ENCODE data around the gene TFPI.

Gene TFPI

GRCh38 chr2:187545238-187545751, 8.9 kb downstream of the TFPI start:
- Histone ChIP-seq H3K9me3 (ENCODE audit: control insufficient read depth, insufficient read depth, low read length) (no peaks in the 10 kb centered on the region), H3K4me3 (ENCODE audit: low read length) (no peak overlapping the region), H3K27ac (ENCODE audit: low read depth, low read length) (no peak overlapping the region), H3K79me2 (ENCODE audit: control insufficient read depth, low read length) (no peaks in the 10 kb centered on the region), H3K4me2 (ENCODE audit: low read length) (no peak overlapping the region), H3K4me1 (ENCODE audit: control insufficient read depth, low read length) (no peaks in the 10 kb centered on the region), H3K9me2 (replicated peaks; ENCODE audit: control insufficient read depth, low read length) (no peaks in the 10 kb centered on the region), H4K20me1 (ENCODE audit: control insufficient read depth, insufficient read depth, low read depth, low read length) (no peaks in the 10 kb centered on the region), H3F3A (ENCODE audit: control insufficient read depth, insufficient read depth) (no peaks in the 10 kb centered on the region), H3K27me3 (ENCODE audit: control insufficient read depth, low read length) (no peaks in the 10 kb centered on the region), H3K36me3 (ENCODE audit: control insufficient read depth, low read length) (no peaks in the 10 kb centered on the region)
- TF ChIP-seq EZH2phosphoT487 (IDR thresholded peaks at IDR 0.05; ENCODE audit: borderline replicate concordance, low read length), result no peak
- TF ChIP-seq, protein P1, sequence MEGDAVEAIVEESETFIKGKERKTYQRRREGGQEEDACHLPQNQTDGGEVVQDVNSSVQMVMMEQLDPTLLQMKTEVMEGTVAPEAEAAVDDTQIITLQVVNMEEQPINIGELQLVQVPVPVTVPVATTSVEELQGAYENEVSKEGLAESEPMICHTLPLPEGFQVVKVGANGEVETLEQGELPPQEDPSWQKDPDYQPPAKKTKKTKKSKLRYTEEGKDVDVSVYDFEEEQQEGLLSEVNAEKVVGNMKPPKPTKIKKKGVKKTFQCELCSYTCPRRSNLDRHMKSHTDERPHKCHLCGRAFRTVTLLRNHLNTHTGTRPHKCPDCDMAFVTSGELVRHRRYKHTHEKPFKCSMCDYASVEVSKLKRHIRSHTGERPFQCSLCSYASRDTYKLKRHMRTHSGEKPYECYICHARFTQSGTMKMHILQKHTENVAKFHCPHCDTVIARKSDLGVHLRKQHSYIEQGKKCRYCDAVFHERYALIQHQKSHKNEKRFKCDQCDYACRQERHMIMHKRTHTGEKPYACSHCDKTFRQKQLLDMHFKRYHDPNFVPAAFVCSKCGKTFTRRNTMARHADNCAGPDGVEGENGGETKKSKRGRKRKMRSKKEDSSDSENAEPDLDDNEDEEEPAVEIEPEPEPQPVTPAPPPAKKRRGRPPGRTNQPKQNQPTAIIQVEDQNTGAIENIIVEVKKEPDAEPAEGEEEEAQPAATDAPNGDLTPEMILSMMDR (IDR thresholded peaks at IDR 0.05; ENCODE audit: low read depth, low read length, poor library complexity, severe bottlenecking), result no peak

DNA sequence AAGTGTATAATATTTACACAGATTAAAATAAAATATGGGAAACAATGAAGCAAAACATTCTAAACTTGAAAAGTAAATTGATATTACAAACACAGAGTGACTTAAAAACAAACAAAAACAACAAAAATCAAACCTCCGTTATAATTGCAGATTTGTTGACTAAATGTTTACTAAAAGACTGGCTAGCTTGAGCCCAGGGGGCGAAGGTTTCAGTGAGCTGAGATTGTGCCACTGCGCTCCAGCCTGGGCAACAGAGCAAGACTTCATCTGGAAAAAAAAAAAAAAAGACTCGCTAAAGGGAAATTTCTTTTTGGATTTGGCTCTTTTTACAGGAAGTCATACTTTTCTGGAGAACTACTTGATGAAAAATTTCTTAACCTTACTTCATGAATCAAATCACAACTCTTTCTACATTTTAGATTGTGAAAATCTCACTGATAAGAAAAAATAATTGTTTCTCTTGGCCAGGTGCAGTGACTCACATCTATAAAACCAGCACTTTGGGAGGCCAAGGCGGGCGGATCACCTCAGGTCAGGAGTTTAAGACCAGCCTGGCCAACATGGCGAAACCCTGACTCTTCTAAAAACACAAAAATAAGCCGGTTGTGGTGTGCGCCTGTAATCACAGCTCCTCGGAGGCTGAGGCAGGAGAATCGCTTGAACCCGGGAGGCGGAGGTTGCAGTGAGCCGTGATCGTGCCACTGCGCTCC, 9.7 kb downstream of the TFPI start:
- no peak overlapping the region for H3K4me2 ChIP-seq (ENCODE audit: low read length)
- H3K9me2 ChIP-seq (replicated peaks; ENCODE audit: control insufficient read depth, low read length), result no peaks in the 10 kb centered on the region
- H3K27ac ChIP-seq (ENCODE audit: low read depth, low read length), result no peak overlapping the region
- no peaks in the 10 kb centered on the region for H3K4me1 ChIP-seq (ENCODE audit: control insufficient read depth, low read length)
- TF ChIP-seq, protein P1 (IDR thresholded peaks at IDR 0.05; ENCODE audit: low read depth, low read length, poor library complexity, severe bottlenecking), result no peak
- no peak for TF ChIP-seq EZH2phosphoT487 (IDR thresholded peaks at IDR 0.05; ENCODE audit: borderline replicate concordance, low read length)
- no peaks in the 10 kb centered on the region for H3K36me3 ChIP-seq (ENCODE audit: control insufficient read depth, low read length)
- H3K9me3 ChIP-seq (ENCODE audit: control insufficient read depth, insufficient read depth, low read length), result no peaks in the 10 kb centered on the region
- H3K79me2 ChIP-seq (ENCODE audit: control insufficient read depth, low read length), result no peaks in the 10 kb centered on the region
- H3K4me3 ChIP-seq (ENCODE audit: low read length), result no peak overlapping the region
- H4K20me1 ChIP-seq (ENCODE audit: control insufficient read depth, insufficient read depth, low read depth, low read length), result no peaks in the 10 kb centered on the region
- H3F3A ChIP-seq (ENCODE audit: control insufficient read depth, insufficient read depth), result no peaks in the 10 kb centered on the region
- no peaks in the 10 kb centered on the region for H3K27me3 ChIP-seq (ENCODE audit: control insufficient read depth, low read length)

- Histone ChIP-seq H3K9me2 (replicated peaks; ENCODE audit: control insufficient read depth, low read length) (no peaks in the 10 kb centered on the region), H3K4me1 (ENCODE audit: control insufficient read depth, low read length) (no peaks in the 10 kb centered on the region), H3K4me3 (ENCODE audit: low read length) (no peak overlapping the region), H3K27ac (ENCODE audit: low read depth, low read length) (no peak overlapping the region), H4K20me1 (ENCODE audit: control insufficient read depth, insufficient read depth, low read depth, low read length) (no peaks in the 10 kb centered on the region), H3K27me3 (ENCODE audit: control insufficient read depth, low read length) (no peaks in the 10 kb centered on the region), H3K36me3 (ENCODE audit: control insufficient read depth, low read length) (no peaks in the 10 kb centered on the region), H3K9me3 (ENCODE audit: control insufficient read depth, insufficient read depth, low read length) (no peaks in the 10 kb centered on the region), H3F3A (ENCODE audit: control insufficient read depth, insufficient read depth) (no peaks in the 10 kb centered on the region), H3K4me2 (ENCODE audit: low read length) (no peak overlapping the region), H3K79me2 (ENCODE audit: control insufficient read depth, low read length) (no peaks in the 10 kb centered on the region)
- no peak for TF ChIP-seq EZH2phosphoT487 (IDR thresholded peaks at IDR 0.05; ENCODE audit: borderline replicate concordance, low read length)
- TF ChIP-seq, protein P1 (IDR thresholded peaks at IDR 0.05; ENCODE audit: low read depth, low read length, poor library complexity, severe bottlenecking), result no peak
Measured at GRCh38 chr2:187543488-187543887, 10.7 kb downstream of the TFPI start.
